Body of pancreas (tissue), 4 donors: ENCODE measurements around the gene DLGAP1. TPM values are rescaled to one million over a fixed set of nuclear protein-coding genes. Genes with fewer than 3 reads are reported as not detected.

Experiments used
- ATAC-seq: fragments of 150-250 bp; one replicate; pipeline ENCODE4 v1.9.1; 2016
- DNase-seq, 4 donors: peaks; one replicate each; pipeline ENCODE4 v3.0.0-alpha.2; 2019
- H3K27ac ChIP-seq, 4 donors: fragments of 200-600 bp; sonication (generic); 1 replicate in 3 of 4; 2 replicates in 1 of 4; pipeline versions ENCODE4 v1.5.1 to v1.6.1; 2016 to 2019; ENCODE audit warnings: mild to moderate bottlenecking in 1 of 4, mixed read lengths in 1 of 4, moderate library complexity in 1 of 4
- H3K27me3 ChIP-seq, 2 donors: fragments of 200-600 bp; sonication (generic); one replicate each; pipeline ENCODE4 v1.6.0; 2016; ENCODE audit warnings: mild to moderate bottlenecking in 1 of 2
- H3K36me3 ChIP-seq, 2 donors: fragments of 200-600 bp; sonication (generic); replicated peaks in 1 of 2; 2 replicates each; pipeline ENCODE4 v1.5.1; 2016; ENCODE audit warnings: low read depth in 2 of 2; ENCODE audit not compliant: insufficient read depth in 1 of 2
- H3K4me1 ChIP-seq: fragments of 200-600 bp; sonication (generic); one replicate; pipeline ENCODE4 v1.6.0; 2016
- H3K4me3 ChIP-seq, 2 donors: fragments of 200-600 bp; sonication (generic); 1 replicate in 1 of 2; 2 replicates in 1 of 2; pipeline ENCODE4 v1.5.1; 2016 to 2019
- H3K9me3 ChIP-seq, 3 donors: fragments of 200-600 bp; sonication (generic); 1 replicate in 2 of 3; 2 replicates in 1 of 3; pipeline ENCODE4 v1.5.1; 2016
- CTCF ChIP-seq, 7 experiments: fragments of 450-650 bp in 4 of 7; fragments of 200-600 bp in 3 of 7; sonication (generic) in 3 of 7; IDR thresholded peaks; one replicate each; pipeline ENCODE4 v1.5.1; 2016 to 2019; ENCODE audit warnings: antibody characterized with exemption in 7 of 7
- POLR2A ChIP-seq, 3 donors: fragments of 450-650 bp; IDR thresholded peaks; one replicate each; pipeline ENCODE4 v1.6.1; 2016; ENCODE audit warnings: antibody characterized with exemption in 3 of 3, mild to moderate bottlenecking in 2 of 3
- WGBS, 2 donors: methylation state at CpG; one replicate each; pipeline ENCODE4 v1.1.5; 2017; 5-methylcytosine and 5-hydroxymethylcytosine counted together
- intact Hi-C: fragments of 100-400 bp; cut with DNase I; formaldehyde crosslinking; loops from one replicate; pipeline ENCODE4 v1.15.1; 2023
- total RNA-seq, 2 donors: library from RNA; depleted of rRNA; stranded (reverse); fragments of >200 nt; gene quantifications; one replicate each; pipeline ENCODE4 v1.1.0, GENCODE V29; 2016

Gene DLGAP1
- total RNA-seq, 2 donors from 2014 or later, result 0.52 to 7.9 TPM

- ATAC-seq (peak; percentile 43), DNase-seq (peak; percentile 87 to 88 (median 88))
- 0% methylated on average over 6 to 52 of the region's 71 CpGs for WGBS, 2 donors
- TF ChIP-seq POLR2A (IDR thresholded peaks at IDR 0.05) (peak; percentile 85 to 98 (median 97)), CTCF (IDR thresholded peaks at IDR 0.05) (no peak)
- H3K36me3 ChIP-seq, result no peaks in the 10 kb centered on the region
- peaks cover 44% of the 10 kb centered on the region for H3K4me1 ChIP-seq
- intact Hi-C loops, result loop anchor here (5.0 to 10.0 kb wide), 2 partner anchors 168 to 215 kb away; no protein-coding TSS in a partner anchor
- H3K27me3 ChIP-seq, result no peaks in the 10 kb centered on the region
- no peaks in the 10 kb centered on the region for H3K9me3 ChIP-seq
- peak within 1 kb of the TSS; percentile 95 to 99 (median 98) for H3K27ac ChIP-seq
- H3K4me3 ChIP-seq, result peak within 1 kb of the TSS; percentile 37 to 56
Observed at GRCh38 chr18:3450012-3450798, 1004.9 kb downstream of the DLGAP1 start, which contains the start of gene TGIF1. Gene TGIF1 (plus strand): TSS chr18:3450172. CDS start chr18:3450490, 318 bp downstream.

GRCh38 chr18:3449512-3450011 is 1005.5 kb downstream of the DLGAP1 start:
- Histone ChIP-seq H3K27ac (peak overlapping the region; percentile 95 to 99 (median 98)), H3K27me3 (no peaks in the 10 kb centered on the region), H3K4me3 (peak overlapping the region; percentile 37 to 56), H3K4me1 (peaks cover 38% of the 10 kb centered on the region), H3K9me3 (no peaks in the 10 kb centered on the region), H3K36me3 (no peaks in the 10 kb centered on the region)
- WGBS, 2 donors, result 0 to 1% methylated on average over 33 to 45 of the region's 47 CpGs
- ATAC-seq (peak; percentile 1), DNase-seq (peak; percentile 77 to 84 (median 80))
- intact Hi-C loops, result loop anchor here (5.0 to 10.0 kb wide), 2 partner anchors 167 to 215 kb away; no protein-coding TSS in a partner anchor
- no peak for TF ChIP-seq POLR2A (IDR thresholded peaks at IDR 0.05)
- TF ChIP-seq CTCF (IDR thresholded peaks at IDR 0.05), result no peak

- Histone ChIP-seq H3K36me3 (no peaks in the 10 kb centered on the region), H3K27ac (peak overlapping the region; percentile 95 to 99 (median 98)), H3K27me3 (no peaks in the 10 kb centered on the region), H3K4me1 (peaks cover 35% of the 10 kb centered on the region), H3K4me3 (peak overlapping the region; percentile 27 to 37), H3K9me3 (no peaks in the 10 kb centered on the region)
- no peak for TF ChIP-seq CTCF (IDR thresholded peaks at IDR 0.05)
- TF ChIP-seq POLR2A (IDR thresholded peaks at IDR 0.05), result peak; percentile 63 to 90 (median 89)
- 0% methylated on average over 12 to 38 of the region's 38 CpGs for WGBS, 2 donors
- peak; percentile 9 for ATAC-seq
- DNase-seq, result peak; percentile 67 to 87 (median 70)
- intact Hi-C loops, result no loop called here
Observed at GRCh38 chr18:3448838-3449511, 1006.1 kb downstream of the DLGAP1 start.

- peak overlapping the region; percentile 11 to 27 for H3K4me3 ChIP-seq
- peak overlapping the region; percentile 95 to 99 (median 98) for H3K27ac ChIP-seq
- H3K27me3 ChIP-seq, result no peaks in the 10 kb centered on the region
- 1% methylated on average over 31 to 63 of the region's 63 CpGs for WGBS, 2 donors
- no peaks in the 10 kb centered on the region for H3K36me3 ChIP-seq
- ATAC-seq (peak; percentile 81), DNase-seq (peak; percentile 94 to 97 (median 95))
- intact Hi-C loops, result no loop called here
- no peaks in the 10 kb centered on the region for H3K9me3 ChIP-seq
- TF ChIP-seq CTCF (IDR thresholded peaks at IDR 0.05) (no peak), POLR2A (IDR thresholded peaks at IDR 0.05) (peak; percentile 86 to 95 (median 94))
- peaks cover 27% of the 10 kb centered on the region for H3K4me1 ChIP-seq
Observed at GRCh38 chr18:3447895-3448837, 1006.9 kb downstream of the DLGAP1 start.
